ENCODE data around the gene KCNMA1. TPM values are rescaled to one million over a fixed set of nuclear protein-coding genes. Genes with fewer than 3 reads are reported as not detected.
A peak's percentile ranks its signal among the peaks of the same experiment; 100 is the strongest.

The KCNMA1 gene
- total RNA-seq, 1 donor from 2014 or later = 44.0 TPM

DNA sequence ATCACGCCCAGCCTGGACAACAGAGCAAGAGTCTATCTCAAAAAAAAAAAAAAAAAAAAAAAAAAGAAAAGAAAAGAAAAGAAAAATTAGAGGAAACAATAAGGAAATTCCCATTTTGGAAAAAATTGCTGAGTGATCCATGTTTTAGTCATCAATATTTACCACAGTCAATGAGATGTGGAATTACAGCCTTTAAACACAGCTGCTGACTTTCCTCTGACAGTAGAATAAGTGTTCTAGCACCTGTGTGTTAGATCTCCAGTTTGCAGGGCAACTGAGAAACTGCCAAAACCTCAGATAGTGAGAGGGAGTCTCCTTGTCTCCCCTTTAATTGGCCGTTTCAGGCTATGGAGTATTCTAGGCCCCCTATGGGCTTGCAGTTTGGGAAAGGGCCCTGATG, 520.1 kb downstream of the KCNMA1 start:
- no peak for DNase-seq (ENCODE audit: low spot score)
- ATAC-seq = no peak

DNA sequence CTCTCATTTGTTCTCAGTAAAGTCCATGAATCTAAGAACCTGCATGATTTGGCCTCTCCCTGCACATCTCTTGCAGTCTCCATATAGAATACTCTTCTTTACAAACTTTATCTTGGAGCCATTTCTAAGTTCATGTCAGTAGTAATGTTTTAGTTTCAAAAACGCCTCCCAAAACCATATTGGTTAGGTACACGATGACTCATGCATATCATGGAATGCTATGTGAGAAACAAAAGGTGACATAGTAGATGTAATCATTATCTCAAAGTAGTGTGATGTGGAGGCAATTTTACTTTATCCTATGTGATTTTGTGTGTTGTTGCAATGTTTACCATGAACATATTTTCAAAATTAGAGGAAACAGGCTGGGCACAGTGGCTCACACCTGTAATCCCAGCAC, 520.7 kb downstream of the KCNMA1 start:
- DNase-seq (ENCODE audit: low spot score) (no peak), ATAC-seq (no peak)

DNA sequence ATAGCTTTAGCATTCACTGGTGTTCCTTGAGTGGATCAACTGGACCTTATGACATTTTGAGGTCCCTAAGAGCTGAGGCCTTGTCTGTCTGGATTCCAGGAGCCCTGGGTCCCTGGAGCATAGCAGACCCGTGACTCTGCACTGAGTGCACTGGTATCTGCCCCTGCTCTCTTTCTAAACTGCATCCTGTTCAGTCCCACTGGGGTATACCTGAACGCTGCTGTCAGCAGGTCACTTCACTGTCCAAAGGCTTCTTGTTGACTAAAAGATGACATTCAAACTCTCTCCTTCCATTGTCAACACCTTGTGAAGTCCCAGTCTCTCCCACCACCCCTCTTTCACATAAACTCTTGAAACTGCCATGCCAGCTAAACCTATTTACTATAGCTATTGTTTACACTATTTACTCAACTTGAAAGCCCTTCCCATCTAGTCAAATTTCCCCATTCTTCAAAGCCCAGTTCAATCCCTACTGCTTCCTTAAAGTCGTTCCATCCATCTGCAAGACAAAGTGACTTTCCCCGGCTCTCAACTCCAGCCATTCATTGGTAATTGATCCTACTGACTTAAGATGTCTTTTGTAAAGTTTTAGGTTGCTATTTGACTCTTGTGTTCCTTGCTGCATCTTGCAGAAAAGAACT, 523.3 kb downstream of the KCNMA1 start:
- DNase-seq (ENCODE audit: low spot score) (no peak), ATAC-seq (no peak)

DNA sequence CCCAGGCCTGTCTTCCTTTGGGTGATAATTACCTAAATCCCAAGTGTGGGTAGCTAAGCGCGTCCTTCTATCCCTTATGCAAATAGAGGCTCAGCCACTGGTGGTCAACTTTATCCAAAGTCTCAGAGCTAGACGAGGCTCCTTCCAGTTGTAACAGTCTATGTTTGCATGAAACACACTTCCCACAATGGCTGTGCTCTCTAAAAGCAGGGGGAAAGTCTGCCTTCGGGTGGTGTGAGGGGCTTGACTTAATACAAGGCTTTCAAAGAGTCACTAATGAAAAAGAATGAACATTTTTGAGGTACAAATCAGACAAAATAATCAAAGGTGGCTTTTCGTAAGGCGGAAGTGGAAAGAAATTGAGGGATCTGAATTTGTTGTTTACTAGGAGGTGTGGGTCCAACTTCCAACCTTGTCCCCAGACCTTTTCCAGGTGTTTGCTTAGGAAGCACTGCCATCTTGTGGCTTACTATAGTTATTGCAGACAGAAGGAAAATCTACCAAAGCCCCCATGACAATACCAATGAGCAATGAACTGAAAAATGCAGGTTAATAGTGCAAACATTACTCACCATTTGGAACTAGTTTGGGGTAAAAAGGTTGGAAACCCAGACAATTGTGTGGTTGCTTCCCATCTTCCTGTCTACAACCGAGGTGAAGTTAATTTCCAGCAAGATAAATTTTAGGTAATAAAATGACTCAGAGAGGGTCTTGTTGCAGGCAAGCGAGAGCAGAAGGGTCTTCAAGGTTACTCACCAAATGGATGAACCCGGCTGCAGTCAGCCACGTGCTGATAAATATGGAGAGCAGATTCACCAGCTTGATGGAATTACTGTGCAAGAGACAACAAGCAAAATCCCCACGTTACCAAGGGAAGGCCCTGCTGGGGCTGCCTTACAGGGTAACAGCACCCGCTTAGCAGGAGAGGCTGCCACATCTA, 525.7 kb downstream of the KCNMA1 start:
- ATAC-seq (peak; percentile 95), DNase-seq (ENCODE audit: low spot score) (no peak)

DNA sequence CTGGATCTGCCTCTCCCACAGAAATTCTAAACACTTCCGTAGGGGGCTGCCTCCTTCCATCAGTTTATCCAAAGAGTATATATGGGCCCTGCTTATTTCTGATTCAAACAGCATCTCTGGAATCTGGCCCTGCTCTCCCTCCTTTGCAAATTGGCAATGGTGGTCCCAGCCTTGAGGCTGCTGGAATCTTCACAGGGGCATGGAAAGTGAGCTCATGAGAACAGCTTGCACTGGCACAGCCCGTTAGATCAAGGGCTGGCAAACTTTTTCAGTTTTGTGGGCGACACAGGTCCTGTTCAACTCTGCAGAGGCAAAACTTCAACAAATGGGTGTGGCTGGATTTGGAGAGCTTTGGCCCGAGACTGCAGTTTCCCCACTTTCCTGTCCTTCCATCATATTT, 526.9 kb downstream of the KCNMA1 start:
- DNase-seq (ENCODE audit: low spot score) = no peak

DNA sequence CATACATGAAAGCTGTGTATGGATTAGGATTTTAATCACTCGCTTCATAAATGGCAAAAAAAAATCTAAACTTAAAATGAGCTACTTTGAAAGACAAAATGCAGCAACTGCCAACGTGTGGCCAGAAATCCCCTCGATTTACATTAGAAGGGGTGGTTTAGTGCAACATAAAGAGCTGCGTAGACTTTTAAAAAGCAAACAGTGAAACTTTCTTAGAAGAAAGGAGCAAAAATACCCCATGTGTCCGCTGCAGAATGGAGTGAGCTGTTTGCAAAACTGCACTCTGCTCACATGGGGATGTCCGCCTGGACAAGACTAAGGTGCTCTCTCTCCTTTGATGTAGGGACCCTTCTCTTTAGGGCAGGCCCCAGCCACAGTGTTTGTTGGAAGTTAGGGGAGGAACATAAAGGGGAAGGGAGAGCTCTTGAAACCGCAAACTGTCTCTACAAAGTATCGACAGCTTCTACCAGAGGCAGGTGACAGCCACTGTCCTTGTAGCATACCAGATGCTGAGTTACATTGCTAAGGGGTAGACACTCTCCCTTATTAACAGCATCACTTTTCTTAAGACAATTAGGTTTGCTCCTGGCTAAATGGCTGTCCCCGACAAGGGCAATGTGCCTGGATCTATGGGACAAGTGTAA, 528.1 kb downstream of the KCNMA1 start:
- DNase-seq (ENCODE audit: low spot score) (no peak), ATAC-seq (no peak)

More for the DNA sequence above, 526.9 kb downstream of the KCNMA1 start:
- ATAC-seq = no peak

DNA sequence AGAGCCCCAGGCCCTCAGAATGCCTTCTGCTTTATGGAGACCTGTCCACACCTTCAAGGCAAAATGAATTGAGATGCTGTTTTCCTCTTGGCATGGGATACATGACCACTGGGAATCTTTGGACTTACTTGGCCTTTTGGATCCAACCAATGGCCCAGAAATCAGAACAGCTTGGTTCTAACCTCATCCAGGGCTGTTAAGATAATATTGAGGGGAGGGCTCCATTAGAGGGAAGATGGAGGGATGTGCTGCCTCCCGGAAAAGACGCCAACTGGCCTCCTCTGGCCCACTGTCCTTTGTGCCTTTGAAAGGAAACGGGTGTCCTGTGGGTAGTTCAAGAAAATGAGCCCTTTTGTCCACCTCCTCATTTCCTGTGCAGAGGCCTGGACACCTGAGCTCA, 530.9 kb downstream of the KCNMA1 start:
- ATAC-seq = no peak
- no peak for DNase-seq (ENCODE audit: low spot score)

DNA sequence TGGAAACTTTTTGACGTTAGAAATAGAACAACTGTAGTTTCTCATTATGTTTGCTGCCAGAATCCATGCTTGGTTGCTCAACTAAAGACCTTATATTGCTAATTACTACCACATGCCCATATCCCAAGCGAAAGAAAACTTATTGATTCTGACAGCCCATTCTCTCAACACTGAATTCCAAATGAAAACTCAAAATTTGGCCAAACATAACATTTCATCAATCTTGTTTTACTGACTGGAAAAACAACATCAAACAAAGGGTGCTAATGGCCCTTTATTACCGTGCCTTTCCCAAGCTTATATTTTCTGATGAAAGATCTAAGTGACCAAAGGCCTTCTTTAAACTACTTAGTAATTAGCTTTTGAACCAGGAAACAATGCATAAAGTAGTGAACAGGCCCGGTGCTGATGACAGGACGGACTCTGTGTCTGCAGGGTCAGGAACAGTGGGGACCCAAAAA, 531.8 kb downstream of the KCNMA1 start:
- DNase-seq (ENCODE audit: low spot score) (no peak), ATAC-seq (no peak)

DNA sequence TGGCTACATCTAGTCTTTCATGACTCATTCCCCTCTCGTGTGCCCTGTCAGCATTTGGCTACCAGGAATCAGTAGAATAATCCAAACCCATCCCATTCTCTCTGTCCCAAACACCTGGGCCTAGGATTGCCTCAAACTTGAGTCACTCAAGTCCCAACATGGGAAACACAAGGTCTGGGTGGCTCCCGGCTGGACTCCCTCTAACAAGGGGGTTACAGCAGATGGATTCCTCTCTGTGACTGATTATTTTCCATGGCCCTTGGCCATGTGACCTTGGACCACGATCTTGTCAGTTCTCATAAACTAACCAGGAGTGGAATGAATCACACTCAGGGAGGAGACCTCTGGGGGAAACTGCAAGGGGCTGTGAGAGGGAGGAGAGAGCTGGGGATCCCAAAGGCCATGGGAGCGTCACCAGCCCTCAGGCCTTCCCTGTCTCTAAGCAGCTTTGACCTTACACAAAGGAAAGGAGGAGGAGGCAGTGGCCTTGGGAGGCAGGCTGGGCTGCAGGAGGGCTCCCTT, 533.1 kb downstream of the KCNMA1 start:
- DNase-seq (ENCODE audit: low spot score) (no peak), ATAC-seq (no peak)

DNA sequence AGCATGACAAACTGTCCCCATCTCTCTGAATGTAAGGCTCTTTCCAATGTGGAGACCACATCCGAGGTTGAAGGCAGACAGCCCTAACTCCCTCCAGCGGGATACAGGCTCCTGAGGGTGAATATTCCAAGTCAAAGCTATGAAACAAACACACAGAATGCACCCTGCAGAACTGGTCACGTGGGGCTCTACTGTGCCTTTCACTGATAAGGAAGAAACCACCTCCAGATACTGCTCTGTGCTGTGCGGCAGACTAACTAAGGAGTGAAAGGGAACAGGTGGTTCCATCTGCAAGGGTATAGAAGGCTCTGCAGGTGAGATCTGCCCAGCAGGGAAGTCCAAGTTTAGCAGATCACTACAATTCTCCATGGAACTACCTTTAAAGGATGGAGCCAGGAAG, 534.4 kb downstream of the KCNMA1 start:
- no peak for ATAC-seq
- DNase-seq (ENCODE audit: low spot score) = no peak

DNA sequence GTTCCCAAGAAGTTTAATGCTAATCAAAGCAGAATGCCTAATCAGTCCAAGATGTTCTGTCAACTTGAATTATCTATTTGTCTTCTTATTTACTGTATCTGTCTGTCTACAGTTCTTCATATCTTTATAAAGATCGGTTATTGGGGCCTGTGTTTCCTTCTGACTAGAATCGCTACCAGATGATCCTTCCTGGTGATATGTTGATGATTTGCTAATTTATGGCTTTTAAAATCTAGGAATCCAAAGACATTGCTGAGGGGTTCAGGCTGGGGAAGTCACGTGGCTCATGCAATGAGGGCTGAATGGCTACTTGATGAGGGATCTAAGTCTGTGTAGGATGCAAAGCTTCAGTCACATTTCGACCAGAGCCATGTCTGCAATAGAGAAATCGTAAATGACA, 536.3 kb downstream of the KCNMA1 start:
- DNase-seq (ENCODE audit: low spot score) = no peak
- ATAC-seq = no peak

DNA sequence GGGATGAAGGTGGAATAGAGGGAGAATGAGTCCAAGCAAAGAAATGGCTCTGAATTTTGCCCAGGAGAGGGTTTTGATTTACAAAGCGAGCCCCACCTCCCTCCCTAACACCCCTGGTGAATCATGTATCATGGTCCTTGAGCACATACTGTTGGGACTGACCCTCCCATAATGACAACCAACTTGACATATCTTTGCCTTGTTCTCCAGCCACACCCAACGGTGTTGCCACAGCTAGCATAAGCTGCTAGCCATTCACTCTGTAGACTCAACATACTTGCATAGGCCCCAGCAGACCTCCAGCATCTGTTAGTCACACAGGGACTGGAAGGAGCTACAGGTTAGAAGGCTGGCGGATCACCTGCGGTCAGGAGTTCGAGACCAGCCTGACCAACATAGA, 538.5 kb downstream of the KCNMA1 start:
- no peak for DNase-seq (ENCODE audit: low spot score)
- ATAC-seq = no peak

DNA sequence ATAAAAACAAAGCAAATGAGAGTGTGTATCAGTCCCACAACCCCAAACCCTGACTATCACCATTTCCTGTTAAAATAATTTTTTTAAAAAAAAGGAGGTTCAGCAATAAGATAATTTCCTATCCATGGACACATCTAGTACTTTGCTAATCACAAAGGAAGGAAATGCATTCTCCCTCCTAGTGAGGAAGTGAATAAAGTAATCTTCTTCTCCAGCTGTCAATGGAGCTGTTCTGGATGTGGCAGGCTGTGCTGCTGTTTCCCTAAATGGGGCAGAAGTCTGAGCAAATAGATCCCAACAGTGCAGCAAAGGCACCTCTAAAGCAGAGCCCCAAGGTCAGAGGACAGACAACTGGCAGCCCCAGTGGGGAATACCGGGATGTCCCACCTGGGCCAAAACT, 540.0 kb downstream of the KCNMA1 start:
- ATAC-seq (peak; percentile 10), DNase-seq (ENCODE audit: low spot score) (no peak)

DNA sequence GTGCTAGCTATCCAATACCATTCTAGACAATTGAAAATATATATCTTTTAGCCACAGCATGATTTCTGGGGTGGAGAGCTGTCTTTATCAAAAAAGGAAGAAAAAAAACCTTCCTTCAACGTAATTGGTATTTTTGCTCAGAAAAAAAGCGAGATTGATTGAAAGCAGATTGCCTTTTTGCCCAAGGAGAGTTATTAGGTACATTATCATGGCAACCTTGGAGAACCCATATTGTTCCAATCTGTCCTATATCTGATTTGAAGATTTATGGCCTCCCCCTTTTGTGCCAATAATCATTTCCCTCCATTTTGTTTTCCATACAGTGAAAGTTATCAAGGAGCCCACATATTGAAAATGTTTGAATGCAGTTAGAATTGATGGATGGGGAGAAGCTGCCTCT, 544.5 kb downstream of the KCNMA1 start:
- ATAC-seq (no peak), DNase-seq (ENCODE audit: low spot score) (no peak)

DNA sequence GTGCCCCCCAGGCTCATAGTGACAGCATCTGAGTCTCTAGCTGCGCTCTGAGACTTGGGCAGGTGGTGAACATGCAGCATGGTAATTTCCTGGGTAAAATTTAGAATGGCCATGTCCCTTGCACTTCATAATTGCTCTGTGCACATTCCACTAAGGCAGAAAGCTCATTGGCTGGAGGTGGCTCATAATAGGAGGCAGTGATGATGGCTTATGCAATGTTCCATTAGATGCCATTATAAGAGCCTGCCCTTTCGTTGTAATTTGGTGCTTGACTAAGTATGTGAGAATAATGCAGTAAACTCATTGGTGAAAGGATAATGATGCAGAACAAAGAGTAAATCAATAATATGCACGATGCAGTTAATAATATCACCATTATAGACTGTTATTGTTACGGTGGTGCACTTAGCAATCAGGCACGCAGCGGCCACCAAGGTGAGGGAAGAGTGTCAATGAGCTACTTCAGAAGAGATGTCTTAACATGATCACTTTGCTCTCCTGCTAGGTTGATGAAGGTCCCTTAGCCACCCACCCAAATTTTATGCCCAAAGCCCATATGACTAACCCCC, 545.9 kb downstream of the KCNMA1 start:
- no peak for DNase-seq (ENCODE audit: low spot score)
- no peak for ATAC-seq

DNA sequence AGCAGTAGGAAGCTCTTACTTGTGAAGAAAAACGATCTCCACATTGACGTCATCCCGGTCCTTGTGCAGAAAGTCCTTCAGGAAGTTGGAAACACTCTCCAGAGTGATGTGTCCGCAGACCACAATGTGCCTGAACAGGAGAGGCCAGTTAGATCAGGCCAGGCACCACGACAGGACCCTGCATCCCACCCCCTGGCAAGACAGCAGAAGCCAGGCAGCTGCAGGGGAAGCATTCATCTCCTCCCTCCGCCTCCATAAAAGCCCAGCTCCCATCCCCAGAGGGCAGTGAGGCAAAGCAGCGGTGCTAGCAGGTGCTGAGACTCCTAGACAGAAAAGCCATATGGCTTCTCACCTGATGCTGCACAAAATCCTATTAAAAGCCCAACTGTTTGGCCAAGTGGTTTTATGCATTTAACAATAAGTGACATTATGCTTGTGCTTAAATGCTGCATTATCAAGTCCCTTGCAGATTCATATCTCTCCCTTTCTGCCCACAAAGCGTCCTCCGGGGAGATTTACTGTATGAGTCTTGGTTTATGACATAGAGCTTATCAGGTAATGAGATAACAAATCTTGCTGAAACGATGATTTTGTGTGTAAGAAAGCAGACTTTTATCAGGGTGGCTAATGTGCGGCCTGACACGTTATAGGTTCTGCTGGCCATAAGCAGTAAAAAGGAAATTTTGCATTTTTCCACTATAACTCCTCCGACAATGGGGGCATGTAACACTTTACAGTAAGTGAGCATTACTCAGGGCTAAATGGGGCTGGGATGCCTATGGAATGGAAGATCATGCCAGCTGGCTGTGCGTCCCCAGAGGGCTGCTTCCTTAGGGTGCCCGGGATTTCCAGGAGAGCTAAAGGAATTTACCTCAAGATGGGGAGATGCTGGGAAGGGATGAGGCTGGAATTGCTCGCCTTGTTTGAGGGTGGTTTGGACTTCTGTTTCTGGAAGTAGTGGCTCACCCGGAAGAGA, 546.9 kb downstream of the KCNMA1 start:
- ATAC-seq = no peak
- no peak for DNase-seq (ENCODE audit: low spot score)

DNA sequence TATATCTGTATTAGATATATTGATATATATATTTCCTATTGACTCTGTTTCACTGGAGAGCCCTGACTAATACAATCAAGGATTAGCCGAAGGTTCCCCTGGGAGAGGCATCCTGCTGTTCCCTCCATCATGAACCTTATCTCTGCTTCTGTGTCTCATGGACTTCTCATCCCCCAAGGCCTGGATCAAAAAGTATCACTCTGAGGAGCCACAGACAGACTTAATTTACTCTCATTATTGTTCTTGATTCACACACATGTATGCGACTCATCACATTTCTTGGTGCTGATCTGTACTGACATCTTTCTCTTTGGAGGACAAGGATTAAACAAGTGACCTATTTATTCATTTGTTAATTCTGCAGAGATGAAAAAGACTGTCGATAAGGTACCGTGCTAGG, 550.2 kb downstream of the KCNMA1 start:
- DNase-seq (ENCODE audit: low spot score) = no peak

DNA sequence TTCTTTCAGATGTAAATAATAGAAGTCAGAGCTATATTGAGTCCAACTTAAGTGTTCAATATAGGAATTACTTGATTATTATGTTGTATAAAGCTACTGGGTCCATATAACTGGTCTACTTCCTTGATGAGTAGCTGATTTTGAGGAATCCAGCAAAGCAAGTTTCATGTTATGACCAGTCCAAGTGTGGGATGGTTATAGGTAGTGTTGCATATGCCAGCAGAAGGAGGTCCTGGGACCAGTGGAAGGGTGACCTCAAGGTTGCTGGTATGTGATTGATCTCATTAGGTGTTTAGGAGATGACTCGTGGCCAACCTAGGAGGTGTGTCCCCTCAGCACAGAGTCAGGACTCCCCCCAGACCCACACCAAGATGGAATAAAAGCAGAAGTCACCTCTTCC, 551.5 kb downstream of the KCNMA1 start:
- ATAC-seq = no peak

More for the DNA sequence above, 550.2 kb downstream of the KCNMA1 start:
- ATAC-seq = no peak

DNA sequence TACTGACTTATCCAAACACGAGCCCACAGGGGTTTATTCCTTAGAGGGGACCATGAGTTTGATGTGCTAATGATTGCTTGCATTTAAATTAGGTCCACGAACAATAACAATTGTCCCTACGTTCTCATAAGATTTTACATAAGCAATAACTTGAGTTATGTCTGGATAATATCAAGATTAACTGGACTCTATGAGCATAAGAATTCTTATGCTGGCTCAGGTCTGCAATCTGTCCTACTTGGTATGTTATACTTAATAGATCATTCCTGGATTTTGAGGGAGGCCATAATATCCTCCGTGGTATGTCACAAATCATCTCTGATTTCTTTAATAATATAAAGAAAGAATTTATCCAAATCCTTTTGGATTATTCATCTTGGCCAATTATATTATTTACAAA, 552.3 kb downstream of the KCNMA1 start:
- DNase-seq (ENCODE audit: low spot score) (no peak), ATAC-seq (no peak)

More for the DNA sequence above, 551.5 kb downstream of the KCNMA1 start:
- DNase-seq (ENCODE audit: low spot score) = no peak
